Cardiac fibroblast (primary cell): Measurements from ENCODE around the gene PLD1.

ENCODE experiments used
- DNase-seq, 2 donors: peaks; one replicate each; pipeline versions ENCODE4 v3.0.0 to v3.0.0-alpha.2; 2010; ENCODE audit warnings: low read depth in 2 of 2
- H3K4me3 ChIP-seq, 2 donors: replicated peaks in 1 of 2; 1 replicate in 1 of 2; 2 replicates in 1 of 2; pipeline ENCODE4 v1.5.1; 2011; ENCODE audit warnings: low read depth in 2 of 2, low read length in 2 of 2, mild to moderate bottlenecking in 2 of 2, moderate library complexity in 1 of 2
- TF ChIP-seq, protein P1 (sequence below): IDR thresholded peaks from one replicate; pipeline ENCODE4 v1.5.1; 2011; ENCODE audit warnings: low read depth, mild to moderate bottlenecking, low read length, inconsistent platforms

PLD1 gene

GRCh38 chr3:171743327-171744157 lies 66.7 kb downstream of the PLD1 start:
- H3K4me3 ChIP-seq: no peak overlapping the region
- TF ChIP-seq, protein P1, sequence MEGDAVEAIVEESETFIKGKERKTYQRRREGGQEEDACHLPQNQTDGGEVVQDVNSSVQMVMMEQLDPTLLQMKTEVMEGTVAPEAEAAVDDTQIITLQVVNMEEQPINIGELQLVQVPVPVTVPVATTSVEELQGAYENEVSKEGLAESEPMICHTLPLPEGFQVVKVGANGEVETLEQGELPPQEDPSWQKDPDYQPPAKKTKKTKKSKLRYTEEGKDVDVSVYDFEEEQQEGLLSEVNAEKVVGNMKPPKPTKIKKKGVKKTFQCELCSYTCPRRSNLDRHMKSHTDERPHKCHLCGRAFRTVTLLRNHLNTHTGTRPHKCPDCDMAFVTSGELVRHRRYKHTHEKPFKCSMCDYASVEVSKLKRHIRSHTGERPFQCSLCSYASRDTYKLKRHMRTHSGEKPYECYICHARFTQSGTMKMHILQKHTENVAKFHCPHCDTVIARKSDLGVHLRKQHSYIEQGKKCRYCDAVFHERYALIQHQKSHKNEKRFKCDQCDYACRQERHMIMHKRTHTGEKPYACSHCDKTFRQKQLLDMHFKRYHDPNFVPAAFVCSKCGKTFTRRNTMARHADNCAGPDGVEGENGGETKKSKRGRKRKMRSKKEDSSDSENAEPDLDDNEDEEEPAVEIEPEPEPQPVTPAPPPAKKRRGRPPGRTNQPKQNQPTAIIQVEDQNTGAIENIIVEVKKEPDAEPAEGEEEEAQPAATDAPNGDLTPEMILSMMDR: no peak
- DNase-seq: no peak

- TF ChIP-seq, protein P1: no peak
- no peak overlapping the region for H3K4me3 ChIP-seq
- DNase-seq: no peak
These were observed 68.9 kb downstream of the PLD1 start for GRCh38 chr3:171741377-171741776.

GRCh38 chr3:171736556-171736955 lies 73.7 kb downstream of the PLD1 start:
- H3K4me3 ChIP-seq: no peak overlapping the region
- TF ChIP-seq, protein P1: no peak
- no peak for DNase-seq

DNA sequence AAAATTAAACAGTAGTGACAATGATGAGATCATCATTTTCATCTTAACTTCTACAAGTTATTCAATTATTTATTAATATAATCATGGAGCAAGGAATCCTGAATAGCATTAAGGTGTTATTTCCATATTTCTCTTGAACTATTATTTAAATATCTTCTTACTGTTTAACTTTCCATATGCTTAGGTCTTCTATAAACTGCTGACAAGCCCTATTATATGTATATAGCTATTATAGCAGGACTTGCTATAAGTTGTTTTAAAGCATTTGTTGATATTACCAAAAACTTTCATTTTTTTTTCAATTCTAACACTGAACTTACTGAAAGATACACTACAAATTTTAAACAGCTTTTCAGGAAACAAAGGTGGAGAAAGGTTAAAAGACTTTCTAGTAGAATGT lies 76.7 kb downstream of the PLD1 start:
- no peak for DNase-seq
- no peak overlapping the region for H3K4me3 ChIP-seq
- TF ChIP-seq, protein P1: no peak

DNA sequence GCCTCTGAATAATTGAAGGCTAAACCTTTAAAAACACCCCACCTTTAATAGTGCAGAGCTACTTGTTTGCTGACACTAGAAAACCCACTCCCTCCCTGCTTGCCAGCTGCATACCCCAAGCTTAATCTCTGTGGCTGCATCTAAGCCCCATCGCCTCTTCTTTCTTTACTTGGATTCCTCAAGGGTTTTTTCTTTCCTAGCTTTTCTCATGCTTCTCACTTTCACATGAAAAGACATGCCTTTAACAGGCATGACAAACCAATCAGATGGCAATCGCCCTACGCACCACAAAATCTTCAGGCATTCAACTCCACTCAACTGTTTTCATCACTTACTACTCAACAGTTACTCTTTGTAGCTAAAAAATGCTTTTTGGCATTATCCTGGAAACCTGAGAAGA lies 77.5 kb downstream of the PLD1 start:
- no peak overlapping the region for H3K4me3 ChIP-seq
- TF ChIP-seq, protein P1: no peak
- DNase-seq: no peak

DNA sequence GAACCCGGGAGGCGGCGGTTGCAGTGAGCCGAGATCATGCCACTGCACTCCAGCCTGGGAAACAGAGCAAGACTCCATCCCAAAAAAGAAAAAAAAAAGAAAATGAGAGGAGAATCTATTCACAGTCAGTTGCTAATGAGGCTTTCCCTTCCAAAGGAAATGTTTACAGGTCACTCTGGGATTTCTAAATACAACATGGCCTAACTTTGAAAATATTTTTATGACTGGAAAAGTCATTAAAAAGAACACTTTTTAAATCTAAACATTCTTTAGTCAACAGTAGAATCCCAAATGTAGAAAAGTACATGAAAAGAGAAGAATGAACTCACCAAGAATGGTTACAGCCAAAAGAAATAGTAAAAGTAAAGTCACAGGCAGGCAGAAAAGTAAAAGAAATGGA lies 78.6 kb downstream of the PLD1 start:
- no peak for DNase-seq
- no peak overlapping the region for H3K4me3 ChIP-seq
- TF ChIP-seq, protein P1: no peak
